ENCODE data around the gene TDRD15.

GRCh38 chr2:21103274-21103891 lies 20.4 kb upstream of the TDRD15 start:
- TF ChIP-seq POLR2A (IDR thresholded peaks at IDR 0.05), result no peak
- TF ChIP-seq, protein P1, sequence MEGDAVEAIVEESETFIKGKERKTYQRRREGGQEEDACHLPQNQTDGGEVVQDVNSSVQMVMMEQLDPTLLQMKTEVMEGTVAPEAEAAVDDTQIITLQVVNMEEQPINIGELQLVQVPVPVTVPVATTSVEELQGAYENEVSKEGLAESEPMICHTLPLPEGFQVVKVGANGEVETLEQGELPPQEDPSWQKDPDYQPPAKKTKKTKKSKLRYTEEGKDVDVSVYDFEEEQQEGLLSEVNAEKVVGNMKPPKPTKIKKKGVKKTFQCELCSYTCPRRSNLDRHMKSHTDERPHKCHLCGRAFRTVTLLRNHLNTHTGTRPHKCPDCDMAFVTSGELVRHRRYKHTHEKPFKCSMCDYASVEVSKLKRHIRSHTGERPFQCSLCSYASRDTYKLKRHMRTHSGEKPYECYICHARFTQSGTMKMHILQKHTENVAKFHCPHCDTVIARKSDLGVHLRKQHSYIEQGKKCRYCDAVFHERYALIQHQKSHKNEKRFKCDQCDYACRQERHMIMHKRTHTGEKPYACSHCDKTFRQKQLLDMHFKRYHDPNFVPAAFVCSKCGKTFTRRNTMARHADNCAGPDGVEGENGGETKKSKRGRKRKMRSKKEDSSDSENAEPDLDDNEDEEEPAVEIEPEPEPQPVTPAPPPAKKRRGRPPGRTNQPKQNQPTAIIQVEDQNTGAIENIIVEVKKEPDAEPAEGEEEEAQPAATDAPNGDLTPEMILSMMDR (IDR thresholded peaks at IDR 0.05), result no peak

Data from body of pancreas (tissue), 4 donors.